GM10266 (cell line): ENCODE data around the gene PUS7.
"Not testable (repeated sequence)": the region's sequence is repeated elsewhere in the genome, so short reads cannot be mapped to it uniquely, and the experiment has no call there.

ENCODE experiments used
- DNase-seq: peaks from one replicate; pipeline ENCODE4 v3.0.0; 2012; ENCODE audit errors: extremely low spot score
- TF ChIP-seq, protein P1 (sequence below): IDR thresholded peaks from 2 replicates; pipeline ENCODE4 v1.5.1; 2012; ENCODE audit warnings: mild to moderate bottlenecking, low read depth; ENCODE audit not compliant: control insufficient read depth, insufficient read depth; ENCODE audit errors: missing control alignments

Gene PUS7

DNA sequence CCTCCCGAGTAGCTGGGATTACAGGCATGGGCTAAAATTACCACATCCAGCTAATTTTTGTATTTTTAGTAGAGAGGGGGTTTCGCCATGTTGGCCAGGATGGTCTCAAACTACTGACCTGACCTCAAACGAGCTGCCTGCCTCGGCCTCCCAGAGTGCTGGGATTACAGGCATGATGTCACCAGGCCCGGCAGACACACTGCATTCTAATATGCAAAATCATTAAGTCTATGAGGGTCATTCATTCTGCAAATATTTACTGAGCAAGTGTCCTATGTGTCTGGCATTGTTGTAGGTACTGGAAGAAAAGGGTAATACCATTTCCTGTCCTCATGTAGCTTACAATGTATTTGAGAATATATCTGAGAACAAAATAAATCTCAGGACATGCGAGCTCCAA lies 2.7 kb downstream of the PUS7 start:
- DNase-seq, result no peak
- TF ChIP-seq, protein P1, sequence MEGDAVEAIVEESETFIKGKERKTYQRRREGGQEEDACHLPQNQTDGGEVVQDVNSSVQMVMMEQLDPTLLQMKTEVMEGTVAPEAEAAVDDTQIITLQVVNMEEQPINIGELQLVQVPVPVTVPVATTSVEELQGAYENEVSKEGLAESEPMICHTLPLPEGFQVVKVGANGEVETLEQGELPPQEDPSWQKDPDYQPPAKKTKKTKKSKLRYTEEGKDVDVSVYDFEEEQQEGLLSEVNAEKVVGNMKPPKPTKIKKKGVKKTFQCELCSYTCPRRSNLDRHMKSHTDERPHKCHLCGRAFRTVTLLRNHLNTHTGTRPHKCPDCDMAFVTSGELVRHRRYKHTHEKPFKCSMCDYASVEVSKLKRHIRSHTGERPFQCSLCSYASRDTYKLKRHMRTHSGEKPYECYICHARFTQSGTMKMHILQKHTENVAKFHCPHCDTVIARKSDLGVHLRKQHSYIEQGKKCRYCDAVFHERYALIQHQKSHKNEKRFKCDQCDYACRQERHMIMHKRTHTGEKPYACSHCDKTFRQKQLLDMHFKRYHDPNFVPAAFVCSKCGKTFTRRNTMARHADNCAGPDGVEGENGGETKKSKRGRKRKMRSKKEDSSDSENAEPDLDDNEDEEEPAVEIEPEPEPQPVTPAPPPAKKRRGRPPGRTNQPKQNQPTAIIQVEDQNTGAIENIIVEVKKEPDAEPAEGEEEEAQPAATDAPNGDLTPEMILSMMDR, result no peak

DNA sequence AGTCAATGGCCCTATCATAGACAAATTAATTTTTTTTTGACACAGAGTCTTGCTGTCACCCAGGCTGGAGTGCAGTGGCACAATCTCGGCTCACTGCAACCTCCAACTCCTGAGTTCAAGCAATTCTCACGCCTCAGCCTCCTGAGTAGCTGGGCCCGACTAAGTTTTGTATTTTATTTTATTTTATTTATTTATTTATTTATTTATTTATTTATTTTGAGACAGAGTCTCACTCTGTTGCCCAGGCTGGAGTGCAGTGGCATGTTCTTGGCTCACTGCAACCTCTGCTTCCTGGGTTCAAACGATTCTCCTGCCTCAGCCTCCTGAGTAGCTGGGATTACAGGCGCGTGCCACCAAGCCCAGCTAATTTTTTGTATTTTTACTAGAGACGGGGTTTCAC lies 6.5 kb downstream of the PUS7 start:
- DNase-seq, result not testable (repeated sequence)

DNA sequence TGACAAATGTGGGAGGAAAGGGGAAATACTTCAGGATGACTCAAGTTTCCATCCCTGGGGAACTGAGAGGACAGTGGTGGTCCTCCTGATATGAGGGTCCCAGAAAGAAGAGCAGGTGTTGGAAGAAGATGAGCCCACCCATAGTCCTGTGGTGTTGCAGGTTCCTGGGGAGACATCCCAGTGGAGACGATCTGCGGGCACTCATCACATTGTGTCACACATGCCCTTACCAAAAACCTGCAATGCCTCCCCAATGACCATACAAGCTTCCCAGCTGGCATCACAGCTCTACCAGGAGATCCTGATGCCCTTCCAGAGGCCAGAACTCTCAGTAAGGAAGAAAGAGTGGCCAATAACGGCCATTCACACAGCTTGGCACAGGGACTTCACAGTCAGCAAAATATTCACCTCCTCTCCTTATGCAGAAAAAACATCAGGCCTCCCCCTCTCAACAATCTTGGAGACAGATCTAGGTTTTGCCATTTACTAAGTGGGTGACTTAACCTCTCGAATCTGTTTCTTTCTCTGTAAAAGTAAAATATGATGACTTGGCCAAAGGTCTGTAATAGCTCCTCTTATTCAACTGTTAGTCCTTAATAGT lies 9.0 kb downstream of the PUS7 start:
- TF ChIP-seq, protein P1, result no peak
- DNase-seq, result no peak

DNA sequence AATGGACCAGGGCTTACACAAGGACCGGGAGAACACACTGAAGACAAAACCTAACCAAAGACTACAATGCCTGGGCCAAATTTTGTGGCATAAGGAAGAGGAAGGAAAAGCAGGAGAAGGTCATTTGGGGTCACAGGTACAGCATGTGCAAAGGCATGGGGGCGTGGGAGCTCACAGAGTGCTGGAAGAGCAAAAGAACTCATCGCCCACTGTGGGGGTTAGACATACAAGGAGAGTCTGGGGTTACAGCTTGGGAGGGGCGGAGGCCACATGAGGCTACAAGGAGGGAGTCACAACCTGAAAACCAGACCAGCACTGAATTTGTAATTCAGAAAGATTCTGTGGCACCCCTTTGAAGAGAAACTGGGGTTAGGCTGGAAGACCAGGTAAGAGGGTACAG lies 9.7 kb downstream of the PUS7 start:
- no peak for DNase-seq
- TF ChIP-seq, protein P1, result no peak

DNA sequence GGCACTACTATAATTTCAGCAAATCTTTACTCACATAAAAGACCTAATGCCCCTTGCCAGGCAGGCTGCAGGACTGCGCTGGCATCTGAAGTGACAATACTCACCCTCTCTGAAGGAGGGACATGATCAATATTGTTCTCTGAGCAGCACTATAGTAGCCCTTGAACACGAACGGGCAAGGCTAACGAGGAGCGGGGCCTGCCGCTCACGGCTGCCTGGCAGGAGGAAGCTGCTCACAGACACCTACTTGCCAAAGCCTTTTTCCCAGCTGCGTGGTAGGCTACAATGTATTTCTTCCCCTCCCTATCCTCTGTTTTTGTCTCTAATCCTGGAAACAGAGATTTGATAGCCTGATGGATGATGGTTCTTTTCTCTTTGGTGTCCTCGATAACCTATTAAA lies 19.9 kb downstream of the PUS7 start:
- DNase-seq, result no peak
- TF ChIP-seq, protein P1, result no peak

DNA sequence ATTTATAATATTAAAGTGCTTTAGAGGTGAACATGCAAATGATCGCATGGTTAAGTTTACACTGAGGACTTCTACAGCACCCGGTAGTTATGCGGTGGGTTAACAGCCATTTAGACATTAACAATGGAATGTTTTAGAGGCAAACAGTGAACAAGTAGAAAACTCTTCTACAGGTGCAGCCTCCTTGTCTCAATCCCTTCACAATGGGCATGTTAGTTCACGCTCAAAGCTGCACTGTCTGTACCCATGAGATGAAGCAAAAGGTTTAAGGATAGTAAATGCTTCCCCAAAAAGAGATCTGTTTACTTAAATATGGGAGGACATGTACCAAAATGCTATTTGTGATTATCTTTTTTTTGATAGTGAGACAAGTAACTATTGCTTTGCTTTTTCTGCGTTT lies 25.1 kb downstream of the PUS7 start:
- TF ChIP-seq, protein P1, result no peak
- no peak for DNase-seq

DNA sequence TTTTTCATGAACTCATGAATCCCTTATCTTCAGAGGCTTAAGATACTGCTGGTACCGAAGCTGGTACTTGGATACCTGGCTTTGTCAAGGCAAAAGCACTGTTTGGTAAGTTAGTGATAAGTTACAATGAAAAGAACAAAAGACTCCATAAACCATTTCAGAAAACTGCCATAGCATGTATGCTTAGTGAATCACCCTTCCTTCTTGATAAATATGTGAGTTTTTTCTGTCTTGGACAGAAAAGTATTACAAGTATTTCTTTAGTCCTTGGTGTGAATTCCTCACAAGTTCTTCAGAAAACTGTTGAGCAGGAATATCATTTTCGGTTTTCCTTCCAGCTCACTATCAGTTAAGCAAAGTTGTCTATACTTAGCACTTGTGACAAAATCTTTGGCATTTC lies 25.6 kb downstream of the PUS7 start:
- TF ChIP-seq, protein P1, result no peak
- no peak for DNase-seq

DNA sequence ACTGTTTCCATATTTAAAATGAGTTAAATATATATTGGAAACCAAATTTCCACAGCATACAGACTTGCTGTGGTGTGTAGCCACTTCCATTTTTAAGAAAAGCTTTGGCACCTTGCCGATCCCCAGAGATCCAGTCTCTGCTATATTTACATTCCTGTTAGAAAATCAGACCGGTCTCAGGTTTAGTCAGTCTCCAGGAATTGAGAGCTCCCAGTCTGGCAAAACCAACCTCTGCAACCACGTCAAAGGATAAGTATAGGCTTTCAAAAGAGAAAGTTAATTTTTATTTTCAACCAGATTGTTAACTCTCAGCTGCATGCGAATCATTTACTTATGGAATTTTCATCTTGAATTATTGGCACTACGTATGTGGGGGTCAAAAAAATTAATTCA lies 28.2 kb downstream of the PUS7 start:
- no peak for DNase-seq
- TF ChIP-seq, protein P1, result no peak
